NOMO-1 treated with dmso at 0.1 percent for 144 hours (cell line): ENCODE data around the gene CTBP2.

Source experiments
- DNase-seq: peaks from one replicate; lab custom pipeline; 2025; ENCODE audit not compliant: unreplicated experiment; lab: John Stamatoyannopoulos, UW

The CTBP2 gene

DNA sequence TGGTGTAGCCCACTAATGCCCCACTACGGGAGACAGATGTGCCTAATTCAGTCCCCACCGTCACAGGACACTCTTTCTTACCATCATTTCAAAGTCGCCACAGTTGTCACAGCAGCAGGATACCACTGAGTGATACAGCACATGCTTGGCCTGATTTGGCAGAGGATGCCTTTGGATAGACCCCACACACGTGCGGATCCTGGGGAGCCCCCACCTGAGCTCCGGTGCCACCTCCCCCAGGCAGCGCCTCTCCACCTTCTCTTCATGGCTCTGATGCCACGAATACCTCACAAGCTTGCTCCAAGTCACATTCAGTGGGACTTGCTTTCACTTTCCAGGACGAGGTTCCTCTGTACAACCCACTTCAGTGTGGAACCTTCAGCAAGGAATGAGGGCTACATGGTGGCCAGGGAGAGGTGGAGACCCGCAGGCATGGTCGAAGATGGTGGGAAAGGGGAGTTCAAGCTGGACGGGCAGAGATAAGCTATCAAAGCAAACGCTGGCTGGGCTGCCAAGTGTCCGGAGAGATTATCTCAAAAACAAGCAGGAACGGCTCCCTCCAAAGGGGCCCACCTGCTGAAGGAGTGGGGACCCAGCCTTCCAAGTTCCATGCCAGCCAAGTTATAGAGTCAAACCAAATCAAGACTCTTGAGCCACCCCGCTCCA lies 111.0 kb downstream of the CTBP2 start:
- no peak for DNase-seq

DNA sequence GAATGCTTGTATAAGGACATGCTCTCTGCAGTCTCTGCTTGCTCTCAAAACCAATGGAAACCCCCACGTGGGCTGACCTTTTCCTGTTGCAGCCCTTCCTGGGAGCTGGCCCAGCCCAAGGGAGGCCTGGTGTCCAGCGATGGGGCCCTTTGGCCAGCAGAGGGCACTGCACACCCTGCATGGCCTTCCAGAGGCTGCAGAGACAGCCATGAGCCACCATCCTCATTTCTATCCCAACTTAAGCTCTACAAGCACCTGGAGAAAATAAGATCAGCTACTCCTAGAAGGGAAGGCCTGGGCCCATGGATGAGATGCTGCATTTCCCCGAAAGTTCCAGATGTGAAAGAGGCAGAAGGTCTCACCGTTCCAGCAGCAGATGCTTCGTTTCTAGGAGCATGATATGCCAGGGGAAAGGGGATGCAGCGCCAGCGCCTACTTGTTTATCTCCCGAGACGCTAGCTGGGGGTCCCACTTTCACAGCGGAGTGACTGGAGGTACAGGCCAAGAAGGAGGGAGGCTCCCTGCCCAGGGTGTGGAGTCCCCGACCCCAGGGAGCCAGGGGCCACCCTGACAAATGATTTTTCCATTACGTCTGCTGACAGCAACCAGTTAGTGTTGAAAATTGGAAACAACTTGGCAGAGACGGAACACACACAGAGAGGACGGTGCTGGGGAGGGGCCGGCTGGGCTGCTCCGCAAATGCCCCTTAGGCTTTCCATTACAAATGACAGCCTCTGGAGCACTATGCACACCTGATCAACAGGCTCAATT lies 112.1 kb downstream of the CTBP2 start:
- DNase-seq = peak; percentile 5

DNA sequence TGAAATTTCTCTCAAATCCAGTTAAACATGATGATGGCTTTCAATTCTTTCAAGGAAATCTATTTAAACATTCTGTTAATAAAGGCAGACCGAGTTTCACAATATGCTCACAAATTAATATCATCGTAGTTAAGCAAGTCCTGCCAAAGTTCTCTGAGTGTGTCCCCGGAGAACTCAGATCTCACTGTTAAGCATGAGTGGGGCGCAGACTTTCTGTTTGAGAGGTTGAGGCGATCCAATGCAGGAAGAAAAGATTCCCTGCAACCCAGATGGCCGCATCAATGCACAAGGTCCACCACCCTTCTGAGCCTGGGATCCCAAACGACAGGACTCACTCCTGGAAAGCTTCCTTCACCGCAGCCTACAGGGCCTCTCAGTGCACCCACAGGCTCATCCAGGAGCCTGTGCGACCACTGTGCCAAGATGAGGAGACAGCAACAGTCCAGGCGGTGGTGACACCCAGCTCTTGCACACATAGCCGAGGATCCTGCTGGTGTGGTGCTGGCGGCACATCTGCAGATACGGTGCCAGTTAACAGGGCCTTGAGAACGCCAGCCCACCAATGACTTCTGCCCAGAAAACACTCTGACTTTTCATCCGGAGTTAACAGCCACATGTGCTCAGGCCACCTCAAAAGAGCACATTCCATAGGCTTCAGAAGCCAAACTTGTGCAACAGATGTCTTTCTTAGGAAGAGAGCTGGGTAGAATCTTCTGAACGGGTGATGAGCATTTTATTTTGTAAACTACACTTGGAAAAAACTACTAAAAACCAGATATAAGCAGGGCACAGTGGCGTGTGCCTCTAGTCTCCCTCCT lies 116.3 kb downstream of the CTBP2 start:
- no peak for DNase-seq

DNA sequence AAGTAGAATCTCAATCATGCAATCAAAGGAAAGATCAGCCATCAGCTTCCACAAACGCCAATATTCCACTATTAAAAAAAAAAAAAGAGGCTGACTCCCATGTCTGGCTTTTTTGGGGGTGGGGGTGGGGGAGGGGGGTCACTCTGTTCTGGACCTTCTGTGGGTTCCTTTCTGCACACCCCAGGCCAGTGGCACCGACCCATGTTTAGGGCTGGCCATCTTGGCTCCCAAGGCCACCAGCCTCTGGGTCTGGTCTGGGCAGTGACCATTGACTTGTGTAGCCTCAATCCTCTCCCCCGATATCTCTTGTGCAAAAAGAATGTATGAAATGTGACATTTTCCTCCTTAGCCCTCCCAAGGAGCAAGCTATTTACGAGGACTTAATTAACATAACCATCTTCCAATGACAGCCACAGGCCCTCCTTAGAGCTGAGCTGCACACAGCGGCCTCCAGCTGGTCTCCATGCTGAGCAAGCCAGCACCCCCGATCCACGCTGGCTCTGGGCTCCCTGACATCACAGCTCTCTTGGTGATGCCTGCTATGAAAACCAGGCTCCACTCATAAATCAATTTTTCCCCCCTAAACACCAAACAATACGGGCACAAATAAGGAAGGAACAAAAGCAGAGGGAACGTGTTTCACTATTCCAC lies 118.4 kb downstream of the CTBP2 start:
- DNase-seq = no peak

DNA sequence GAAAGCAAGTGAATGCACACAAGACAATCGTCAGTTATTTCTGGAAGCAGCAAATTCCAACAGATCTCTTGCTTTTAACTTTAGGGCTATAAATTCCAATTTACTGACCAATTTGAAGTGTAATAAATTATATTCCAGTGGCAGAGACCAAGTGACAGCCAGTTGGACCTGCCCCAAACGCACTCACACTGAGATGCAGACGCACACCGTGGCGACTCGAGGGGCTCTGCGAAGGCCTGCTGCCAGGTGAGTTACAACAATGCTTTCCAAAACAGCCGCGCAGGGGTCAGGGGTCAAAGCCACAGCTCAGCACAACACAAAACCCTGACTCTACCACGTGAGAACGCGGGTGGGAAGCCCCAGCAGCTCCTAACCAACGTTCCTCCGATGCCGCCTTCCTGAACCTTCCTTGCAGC lies 121.0 kb downstream of the CTBP2 start:
- no peak for DNase-seq

DNA sequence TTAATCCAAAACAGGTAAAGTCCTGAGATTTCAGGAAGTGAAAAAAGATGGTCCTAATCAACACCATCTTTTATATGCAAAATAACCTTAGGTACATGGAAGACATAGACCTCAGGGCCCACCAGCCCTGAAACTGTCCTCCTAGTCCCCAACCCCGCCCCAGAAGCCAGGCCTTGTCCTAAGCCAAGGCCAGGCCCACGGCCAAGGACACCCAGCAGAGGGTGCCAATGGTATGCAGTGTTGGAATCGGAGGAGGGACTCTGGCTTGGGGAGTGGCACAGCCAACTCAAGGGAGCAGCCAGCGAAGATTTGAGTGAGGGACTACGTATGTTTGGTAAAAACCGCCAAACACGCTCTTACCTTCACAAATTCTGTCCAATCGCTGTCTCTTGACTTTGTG lies 121.7 kb downstream of the CTBP2 start:
- no peak for DNase-seq

DNA sequence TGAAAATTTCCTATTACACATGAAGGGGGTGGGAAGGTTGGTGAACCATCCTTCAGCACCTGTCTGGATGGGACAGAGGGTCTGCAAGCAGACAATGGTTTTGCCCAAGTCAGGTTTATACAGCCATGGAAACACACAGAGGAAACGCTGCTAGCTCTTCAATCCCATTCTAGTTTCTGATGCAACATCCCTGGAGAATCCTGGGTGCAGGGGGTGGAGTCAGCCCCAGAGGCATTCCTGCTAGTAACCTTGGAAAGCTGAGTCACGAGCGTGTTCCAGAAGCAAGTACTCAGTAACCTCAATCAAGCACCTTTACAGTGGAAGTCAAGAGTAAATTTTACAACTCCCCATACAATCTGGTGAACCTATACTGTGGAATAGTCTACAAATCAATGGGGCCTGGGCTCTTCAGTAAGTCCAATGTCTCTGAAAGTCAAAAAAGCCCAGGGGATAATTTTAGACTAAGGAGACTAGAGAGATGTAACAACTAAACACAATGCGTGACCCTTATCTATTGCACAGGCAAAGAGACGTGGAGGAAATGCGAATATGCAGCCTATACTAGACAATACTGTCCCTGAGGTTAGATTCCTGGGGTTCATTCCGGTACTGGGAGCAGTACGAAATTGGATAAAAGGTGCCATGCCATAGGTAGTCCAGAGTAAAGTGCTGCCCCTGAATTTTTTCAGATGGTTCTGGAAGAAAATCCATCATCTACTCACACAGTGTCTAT lies 123.1 kb downstream of the CTBP2 start:
- no peak for DNase-seq

DNA sequence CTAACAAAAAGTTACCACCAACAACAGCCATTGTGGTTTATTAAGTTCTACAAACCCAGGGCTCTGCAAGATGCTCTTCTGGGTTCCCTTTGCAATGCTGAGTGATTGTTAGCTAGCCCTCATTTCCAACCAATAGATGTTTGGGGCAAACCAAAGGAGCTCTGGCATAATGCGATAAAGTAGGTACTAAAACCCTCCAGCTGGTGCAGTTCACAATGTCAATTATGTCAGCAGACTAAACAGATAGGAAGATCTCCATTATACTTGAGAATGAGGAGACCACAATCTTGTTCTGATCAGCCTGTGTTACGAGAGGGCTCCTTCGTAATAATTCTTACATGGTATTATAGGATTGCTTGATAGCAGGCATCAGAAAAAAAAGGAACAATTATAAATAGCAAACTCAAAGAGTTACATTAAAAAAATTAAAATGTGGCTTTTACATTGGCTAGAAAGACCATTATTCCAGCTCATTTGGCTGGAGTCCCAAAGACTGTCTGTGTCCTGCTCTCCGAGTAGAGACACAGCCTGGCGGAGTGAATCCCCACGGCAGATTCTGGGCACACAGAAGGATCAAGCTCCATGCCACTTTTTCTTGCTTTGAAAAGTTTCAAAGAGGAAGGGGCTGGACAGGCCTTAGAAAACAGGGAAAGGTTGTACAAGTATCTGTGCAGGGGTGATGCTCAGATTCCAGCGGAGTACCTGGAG lies 124.6 kb downstream of the CTBP2 start:
- DNase-seq = no peak

DNA sequence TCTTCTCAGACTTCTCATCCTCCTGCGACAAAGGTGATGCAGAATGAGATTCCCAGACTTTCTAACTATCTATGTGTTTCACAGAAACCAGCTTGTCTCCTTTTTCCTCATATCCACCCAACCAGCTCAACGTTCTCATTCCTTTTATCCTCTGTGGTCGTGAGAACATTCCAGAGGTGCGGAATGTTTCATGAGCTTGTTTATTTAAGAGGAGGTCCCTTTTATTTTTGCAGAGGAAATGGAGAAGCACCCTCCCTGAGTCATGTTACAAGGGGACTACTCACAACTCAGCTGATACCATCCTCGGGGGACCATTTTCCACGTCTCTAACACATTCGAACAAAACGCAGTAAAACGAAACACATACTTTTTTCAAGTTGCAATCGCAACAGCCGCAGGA lies 125.2 kb downstream of the CTBP2 start:
- no peak for DNase-seq

DNA sequence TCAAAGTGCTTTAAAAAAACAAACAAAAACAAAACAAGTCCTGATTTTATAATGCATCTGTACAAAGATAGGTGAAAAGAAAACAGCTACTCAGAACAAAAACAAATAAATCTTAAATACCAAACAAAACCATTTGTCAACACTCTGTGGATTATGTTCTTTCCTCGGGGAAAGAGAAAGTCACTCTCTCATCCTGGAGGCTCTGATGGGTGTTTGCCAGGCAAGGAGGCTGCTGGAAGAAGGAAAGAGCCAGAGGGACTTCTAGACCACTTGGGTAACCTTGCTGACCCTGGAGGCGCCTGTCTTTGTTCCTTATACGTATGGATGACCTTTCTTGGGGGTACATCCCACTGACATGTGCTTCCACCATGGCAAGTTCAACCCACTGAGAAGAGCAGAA lies 125.7 kb downstream of the CTBP2 start:
- DNase-seq = no peak

DNA sequence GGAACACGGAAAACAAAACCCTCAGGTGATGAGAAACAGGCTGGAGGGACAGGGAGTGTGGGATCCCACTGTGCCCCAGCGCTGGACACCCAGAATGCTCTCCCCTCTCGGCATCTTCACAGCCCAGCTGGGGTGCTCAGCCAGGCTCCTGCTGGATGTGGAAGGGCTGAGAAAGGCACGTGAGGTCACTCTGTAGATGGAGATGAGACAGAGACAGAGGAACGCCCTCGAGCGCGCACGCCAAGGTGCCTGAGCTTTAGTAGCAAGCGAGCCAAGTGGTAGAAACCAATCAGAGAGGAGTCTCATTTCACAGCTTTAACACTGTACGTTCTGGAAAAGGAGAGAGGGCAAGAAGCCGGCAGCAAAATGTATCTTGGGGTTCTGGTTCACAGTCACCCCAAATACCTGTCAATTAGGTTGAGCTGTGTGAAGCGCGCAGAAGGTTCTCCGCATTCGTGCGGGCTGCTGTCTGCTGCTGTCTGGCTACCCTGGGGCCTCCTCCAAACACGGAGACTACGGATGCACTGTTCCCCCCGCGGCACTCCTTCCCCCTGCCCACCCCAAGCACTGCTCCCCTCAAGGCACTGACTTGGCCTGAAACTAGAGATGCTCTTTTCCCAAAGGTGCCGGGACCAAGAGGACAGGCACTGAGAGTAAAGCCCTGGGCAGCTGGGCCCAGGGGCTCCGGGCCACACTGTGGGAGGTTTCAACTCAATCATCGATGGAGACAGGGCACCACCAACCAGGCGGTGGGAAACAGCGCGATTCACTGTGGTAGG lies 127.0 kb downstream of the CTBP2 start:
- DNase-seq = no peak

DNA sequence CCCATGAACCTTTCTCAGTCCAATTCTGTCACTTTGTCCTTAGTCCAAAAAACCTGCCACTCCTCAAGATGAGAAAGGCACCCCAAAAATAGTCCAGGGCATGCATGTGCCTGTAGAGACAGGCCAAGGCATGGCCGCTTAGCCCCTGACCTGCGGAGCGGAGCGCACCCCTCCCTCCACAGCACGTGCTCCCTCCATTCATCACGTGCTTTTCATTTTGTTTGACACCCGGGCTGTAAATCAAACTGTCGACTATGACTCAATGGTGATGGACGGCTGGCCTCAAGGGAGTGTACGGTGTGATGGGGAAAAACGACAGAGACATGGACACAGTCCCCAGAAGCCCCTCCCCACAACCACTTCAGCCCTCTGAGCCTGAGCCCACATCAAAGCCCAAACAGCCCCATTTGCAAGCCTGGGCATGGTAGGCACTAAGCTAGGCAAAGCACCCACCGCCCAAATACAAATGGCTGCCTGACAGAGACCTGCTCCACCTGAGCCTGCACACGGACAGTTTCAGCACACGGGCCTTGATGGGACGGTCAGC lies 127.8 kb downstream of the CTBP2 start:
- no peak for DNase-seq

DNA sequence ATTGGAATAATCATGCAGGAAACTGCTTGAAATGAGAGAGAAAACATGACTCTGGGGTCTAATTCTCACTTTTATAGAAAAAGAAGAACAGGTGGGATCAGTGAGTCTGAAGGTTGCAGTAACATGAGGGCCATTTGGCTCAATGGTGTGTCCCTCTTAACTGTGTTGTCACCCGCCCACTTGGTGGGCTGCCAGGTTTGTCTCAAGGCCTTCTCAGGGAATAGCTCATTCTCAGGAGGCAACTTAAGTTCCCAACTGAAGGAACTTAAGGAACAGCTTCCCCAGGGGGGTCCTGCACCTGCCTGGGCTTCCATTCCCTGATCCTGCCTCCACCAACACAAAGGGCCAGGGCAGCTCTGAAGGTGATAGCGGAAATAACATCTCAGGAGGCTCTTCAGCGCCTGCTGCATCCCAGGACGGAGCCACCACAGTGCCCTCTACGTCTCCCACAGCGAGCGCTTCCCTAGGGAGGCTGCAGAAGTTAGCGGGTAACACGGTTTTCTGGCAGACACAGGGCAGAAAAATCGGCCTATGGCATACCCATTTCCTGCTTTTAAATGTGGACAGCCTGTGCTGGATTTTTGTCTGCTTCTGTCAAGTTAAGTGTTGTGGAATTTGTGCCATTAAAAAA lies 129.7 kb downstream of the CTBP2 start:
- no peak for DNase-seq

DNA sequence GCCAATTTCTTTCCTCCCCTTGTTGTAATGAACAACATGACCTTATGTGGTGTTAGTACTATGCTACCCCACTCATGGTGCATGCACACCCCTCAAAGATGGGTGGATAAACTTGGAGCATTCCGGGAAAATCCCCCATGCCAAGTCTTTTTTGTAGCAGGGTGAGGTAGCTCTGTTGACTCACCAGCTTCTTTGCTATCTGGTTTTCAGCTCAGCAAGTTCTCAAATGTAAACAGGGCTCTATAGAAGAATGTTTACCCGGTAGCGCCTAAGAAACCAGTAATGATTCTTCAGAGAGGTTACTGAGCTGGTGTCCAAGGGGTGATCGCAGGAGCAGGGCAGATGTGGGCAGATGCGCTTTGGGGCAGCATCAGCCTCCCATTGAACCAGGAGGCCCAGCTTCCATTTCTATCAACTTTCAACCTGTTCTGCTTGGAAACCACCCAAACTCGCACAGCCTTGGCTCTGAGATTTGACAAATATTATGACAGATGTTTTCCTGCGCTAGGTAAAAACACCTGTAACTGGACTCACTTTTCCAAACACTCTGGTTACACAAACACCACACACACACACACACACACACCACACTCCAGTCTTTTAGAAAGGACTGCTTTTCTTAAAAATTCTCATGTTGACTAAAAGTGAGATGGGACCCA lies 130.7 kb downstream of the CTBP2 start:
- no peak for DNase-seq

DNA sequence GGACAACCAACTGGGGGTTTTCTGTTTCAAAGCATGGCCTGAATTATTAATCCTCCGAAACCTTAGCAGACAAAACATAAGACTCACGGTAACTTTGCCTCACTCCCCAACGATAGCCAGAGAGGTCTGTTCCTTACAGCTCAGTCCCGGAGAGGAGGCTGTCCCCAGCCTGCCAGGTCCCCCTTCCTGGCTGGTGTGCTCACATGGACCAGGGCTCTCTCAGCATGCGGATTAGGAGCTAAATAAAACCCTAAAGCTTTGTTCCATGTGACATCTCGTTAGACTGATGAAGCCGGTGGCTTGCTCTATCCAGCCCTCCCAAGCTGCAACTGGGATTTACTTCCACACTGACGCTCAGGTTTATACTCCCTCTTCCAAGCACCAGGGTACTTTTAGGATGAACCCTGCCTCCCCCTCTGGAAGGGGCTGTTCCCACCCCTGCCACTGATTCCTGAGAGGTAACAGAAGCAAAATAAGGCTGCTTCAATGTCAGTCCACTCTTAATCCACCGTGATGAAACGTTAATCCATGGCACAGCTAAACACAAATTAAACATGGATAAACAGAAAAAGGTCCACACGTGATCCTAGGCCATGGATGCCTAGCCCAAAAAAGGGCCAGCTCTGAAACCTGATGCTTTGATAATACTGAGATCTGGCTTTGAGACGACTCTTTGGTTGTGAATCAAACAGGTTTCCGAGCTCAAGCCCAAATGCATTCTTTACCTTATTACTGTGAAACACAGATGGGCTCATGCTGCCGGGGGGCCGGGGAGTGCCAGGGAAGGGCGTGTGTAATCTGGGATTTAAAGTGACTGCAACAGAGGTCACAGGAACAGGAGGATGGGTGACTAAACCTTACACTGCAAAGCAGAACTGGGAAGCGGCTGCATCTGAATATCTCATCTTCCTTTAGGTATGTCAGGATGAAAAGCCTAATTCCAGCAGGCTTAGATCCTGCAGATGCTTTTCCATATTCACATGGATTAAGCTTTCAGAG lies 132.2 kb downstream of the CTBP2 start:
- no peak for DNase-seq

DNA sequence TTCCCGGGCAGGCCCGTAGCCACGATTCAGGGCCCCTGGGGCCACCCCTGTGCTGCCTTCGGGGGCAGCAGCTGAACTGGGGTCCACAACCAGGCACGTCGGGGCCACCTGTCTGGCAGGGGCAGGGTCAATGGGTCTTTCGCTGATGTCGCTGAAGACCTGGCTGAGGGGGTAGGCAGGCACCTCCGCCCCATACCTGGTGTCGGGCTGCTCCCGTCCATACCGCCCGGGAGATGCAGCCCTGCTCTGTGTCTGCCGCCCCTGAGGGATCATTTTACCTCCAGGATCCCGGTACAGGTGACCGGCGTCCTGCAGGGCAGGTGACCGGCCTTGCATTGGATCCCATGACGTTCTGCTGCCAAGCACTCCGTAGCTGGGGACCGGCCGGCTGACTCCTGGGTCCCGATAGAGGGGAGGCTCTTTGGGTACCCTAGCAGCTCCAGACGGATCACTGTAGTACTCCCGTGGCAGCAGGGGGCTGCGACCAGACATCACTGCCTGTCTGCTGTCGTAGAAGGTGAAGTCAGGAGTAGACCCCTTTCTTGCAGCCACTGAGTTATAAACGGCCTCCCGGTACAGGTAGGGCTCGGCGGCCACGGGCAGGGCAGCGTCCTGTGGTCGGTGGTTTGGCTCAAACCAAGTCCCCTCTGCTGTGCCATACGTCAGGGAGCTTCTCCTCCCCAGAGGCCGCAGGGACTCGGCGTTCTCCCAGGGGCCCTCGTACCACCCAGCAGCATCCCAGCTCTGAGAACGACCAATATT lies 133.2 kb downstream of the CTBP2 start:
- DNase-seq = no peak
